GM19395 (cell line): ENCODE data around the gene CYB5R3.

Experiments used
- ATAC-seq: cut with Tn5 transposase; IDR thresholded peaks from one replicate; pipeline ENCODE4 v1.9.1; 2021; ENCODE audit warnings: mild to moderate bottlenecking, moderate library complexity; ENCODE audit not compliant: unreplicated experiment

The CYB5R3 gene

GRCh38 chr22:42646569-42647525 is 2.3 kb downstream of the CYB5R3 start:
- ATAC-seq, result no peak

GRCh38 chr22:42645938-42646568 is 3.1 kb downstream of the CYB5R3 start:
- no peak for ATAC-seq

DNA sequence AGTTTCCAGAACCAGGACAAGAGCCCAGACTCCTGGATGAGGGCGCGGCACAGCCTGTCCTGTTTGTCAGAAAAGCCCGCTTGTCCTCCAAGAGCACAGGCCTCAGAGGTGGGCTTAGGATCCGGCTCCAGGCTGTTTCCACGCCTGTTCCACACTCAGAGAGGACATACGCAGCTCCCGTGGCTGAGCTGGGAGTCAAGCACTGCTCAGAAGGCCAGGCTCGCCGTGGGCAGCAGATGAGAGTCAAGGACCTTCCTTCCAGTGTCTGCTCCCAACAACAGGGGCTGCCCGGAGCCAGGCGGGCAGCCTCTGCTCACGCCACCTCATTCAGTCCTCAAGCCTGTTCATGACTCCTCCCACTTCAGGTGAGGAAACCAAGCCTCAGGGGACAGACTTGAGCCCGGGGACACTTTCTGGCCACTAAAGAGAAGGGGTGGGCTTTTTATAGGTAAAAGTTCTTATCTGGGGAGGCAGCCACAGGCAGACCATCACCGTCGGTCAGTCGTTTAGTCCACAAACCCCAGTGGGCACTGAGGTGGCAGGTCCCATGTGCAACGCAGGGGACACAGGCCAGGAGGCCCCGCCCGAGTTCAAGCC is 3.8 kb downstream of the CYB5R3 start:
- ATAC-seq, result no peak

DNA sequence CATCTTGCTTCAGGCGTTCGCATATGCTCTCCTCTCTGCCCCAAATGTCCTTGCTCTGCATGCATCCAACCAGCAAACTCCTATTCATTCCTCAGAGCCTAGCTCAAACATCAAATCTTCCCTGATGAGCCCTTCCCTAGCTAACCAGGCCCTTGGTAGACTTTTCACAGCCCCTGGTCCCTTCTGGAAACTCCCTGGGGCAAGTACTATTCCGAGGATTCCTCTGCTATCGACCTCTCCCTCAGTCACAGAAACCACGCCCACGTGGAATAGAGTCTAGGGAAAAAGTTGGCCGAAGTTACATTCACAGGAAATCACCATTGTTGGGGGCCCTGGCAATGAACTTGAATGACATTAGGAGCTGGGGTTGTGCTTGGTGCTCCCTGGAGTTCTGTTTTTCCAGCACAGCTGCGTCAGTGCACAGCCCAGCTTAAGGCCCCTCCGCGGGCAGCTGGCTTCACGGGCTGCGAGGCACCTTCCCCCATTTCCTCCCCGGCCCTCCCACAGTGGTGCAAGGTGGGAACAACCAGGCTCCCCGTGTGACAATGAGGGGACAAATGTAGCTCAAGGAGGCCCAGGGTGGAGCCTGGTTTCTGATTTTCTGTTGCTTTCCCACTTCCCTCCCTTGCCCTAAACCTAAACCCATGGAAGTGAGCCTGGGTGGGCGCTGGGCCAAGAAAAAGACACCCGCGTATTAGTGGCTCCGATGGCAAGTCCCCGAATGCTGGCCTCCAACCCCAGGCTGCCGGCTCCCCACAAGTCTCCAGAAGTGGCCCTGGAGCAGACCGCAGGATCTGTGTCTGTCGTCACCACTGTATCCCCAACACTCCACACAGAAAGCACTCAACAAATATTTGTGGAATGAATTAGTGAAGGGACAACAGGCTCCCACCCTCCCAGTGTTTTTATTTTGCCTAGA is 4.5 kb downstream of the CYB5R3 start:
- no peak for ATAC-seq

DNA sequence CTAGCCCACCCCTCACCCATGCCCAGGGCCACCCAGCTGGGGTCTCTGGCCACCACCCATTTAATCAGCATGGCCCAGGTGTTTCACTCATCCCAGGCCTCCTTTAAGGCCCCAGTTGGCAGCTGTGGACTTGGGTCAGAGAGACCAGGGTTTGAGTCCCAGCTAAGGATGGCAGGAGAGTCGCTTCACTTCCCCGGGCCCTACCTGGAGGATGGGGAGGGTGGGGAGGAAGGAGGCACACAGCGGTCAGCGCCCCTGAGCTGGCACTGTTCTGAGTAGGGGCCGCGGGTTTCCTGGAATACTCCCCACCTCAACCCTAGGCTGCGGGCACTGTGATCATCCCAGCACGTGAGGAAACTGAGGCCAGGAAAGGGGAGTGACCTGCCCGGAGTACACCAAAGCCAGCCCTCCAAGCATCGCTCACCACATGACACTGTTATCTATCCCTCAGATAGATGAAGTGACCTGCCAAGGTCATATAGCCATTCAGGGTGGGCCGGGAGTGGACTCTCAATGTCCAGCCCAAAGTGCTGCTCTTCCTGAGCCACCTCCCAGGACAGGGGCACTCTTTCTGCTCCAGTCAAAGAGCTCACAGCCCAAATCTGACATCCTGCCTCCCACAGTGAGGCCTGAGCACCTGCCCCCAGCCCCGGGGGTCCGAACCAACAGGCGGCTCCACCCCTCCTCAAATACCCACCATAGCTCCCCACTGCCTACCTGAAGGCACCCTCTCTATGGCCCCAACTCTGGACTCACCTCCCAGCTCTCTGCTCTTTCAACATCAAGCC is 5.4 kb downstream of the CYB5R3 start:
- no peak for ATAC-seq

DNA sequence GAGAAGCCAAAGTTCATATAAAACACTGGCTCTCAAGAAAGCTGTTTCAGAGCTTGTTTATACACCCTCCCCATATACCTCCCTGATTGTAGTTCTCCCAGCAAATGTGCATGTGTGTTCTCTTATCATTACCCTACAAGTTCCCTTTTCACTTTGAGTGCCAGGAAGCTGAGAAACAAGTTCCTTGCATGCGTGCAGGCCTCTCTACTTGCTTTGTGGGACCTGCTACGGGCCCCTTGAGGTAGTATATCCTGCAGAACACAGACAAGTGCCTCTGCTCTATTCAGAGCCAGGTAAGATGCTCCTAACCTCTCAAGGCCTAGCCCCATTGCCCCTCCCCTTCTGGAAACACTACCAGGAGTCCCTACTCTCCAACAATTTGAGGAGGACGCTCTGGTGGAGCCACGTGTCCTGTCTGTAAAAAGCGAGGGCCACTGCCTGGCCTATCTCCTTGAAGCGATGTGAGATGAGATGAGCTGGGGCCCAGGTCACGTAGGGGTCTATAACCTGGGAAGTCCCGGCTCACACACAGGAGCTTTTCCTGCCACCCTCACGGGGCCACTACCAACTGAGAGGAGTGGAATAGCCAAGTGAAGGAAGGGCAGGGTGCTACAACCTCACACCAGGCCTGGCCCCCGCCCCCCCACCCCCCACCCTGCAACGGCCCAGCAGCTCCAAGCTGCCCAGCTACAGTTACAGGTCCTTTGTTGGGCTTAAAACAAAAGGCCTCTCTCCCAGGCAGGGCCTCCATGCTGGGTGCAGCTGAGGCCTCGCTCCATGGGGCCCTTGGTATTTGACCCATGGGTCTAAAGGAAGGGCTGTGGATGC is 6.2 kb downstream of the CYB5R3 start:
- ATAC-seq, result no peak

GRCh38 chr22:42641801-42642413 is 7.3 kb downstream of the CYB5R3 start:
- ATAC-seq, result no peak

DNA sequence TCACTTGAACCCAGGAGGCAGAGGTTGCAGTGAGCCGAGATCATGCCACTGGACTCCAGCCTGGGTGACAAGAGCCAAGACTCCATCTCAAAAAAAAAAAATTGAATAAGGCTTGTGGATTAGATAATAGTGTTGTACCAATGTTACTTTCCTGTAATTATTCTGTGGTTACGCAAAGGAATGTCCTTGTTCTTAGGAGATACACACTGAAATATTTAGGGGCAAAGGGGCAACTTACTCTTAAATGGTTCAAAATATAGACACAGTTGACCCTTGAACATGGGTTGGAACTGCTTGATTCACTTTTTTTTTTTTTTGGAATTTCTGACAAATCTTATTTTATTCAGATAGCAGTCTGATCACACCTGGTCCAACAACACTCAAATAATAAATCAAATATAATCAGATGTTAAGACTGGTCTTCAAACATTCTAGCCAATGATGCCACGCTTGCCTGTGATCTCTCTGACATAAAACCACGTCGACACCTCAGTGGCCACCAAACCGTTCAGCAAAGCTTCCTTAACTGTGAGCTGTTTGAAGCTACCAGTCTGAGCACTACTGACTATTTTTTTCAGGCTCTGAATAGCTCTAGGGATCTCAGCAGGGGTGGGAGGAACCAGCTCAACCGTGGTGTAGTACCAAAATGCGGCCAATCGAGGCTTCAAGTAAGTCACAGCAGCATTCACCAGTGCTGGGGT is 9.5 kb downstream of the CYB5R3 start:
- no peak for ATAC-seq

GRCh38 chr22:42637555-42637954 is 11.6 kb downstream of the CYB5R3 start:
- ATAC-seq, result no peak

GRCh38 chr22:42636506-42636905 is 12.7 kb downstream of the CYB5R3 start:
- ATAC-seq, result no peak

- ATAC-seq, result no peak
These were observed 13.7 kb downstream of the CYB5R3 start for GRCh38 chr22:42635531-42635930.

DNA sequence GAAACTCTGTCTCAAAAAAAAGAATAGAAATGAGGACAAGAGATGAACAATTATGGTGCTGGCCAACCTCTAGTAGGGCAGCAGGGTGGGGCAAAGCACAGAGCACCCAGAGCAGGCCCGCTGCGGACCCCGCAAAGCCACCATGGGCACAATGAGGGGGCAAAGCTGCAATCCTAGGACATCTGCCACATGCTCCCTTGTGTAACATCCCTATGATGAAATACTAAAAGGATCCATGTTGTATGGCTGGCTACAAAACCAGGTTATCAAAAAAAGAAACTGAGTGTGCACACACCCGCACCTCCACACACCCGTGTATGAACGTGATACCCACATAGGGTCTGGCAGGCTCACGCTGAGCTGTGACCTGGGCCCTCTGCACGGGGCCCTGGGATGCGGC is 16.2 kb downstream of the CYB5R3 start:
- ATAC-seq, result no peak

GRCh38 chr22:42632096-42632495 is 17.1 kb downstream of the CYB5R3 start:
- ATAC-seq, result no peak

- no peak for ATAC-seq
These were observed 18.1 kb downstream of the CYB5R3 start for GRCh38 chr22:42630901-42631602.

GRCh38 chr22:42630211-42630610 is 19.0 kb downstream of the CYB5R3 start:
- ATAC-seq, result no peak

DNA sequence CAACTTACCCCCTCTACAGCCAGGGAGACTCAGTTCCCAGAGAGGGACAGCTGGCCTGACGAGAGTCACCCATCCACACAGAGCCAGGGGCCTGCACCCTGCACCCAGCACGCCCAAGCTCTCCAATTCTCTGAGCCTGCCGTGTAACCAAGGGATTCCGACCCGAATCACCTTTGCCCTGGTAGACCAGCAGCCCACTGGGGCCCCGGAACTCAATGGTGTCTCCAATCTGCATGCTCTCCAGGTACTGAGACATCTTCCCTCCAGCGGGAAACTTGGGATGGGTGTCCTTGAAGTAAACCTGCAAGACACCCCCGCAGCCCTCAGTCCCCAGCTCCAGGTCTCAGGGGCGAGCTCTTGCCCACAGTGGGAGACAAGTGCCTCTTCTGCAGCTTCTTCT is 21.2 kb downstream of the CYB5R3 start:
- ATAC-seq, result no peak

DNA sequence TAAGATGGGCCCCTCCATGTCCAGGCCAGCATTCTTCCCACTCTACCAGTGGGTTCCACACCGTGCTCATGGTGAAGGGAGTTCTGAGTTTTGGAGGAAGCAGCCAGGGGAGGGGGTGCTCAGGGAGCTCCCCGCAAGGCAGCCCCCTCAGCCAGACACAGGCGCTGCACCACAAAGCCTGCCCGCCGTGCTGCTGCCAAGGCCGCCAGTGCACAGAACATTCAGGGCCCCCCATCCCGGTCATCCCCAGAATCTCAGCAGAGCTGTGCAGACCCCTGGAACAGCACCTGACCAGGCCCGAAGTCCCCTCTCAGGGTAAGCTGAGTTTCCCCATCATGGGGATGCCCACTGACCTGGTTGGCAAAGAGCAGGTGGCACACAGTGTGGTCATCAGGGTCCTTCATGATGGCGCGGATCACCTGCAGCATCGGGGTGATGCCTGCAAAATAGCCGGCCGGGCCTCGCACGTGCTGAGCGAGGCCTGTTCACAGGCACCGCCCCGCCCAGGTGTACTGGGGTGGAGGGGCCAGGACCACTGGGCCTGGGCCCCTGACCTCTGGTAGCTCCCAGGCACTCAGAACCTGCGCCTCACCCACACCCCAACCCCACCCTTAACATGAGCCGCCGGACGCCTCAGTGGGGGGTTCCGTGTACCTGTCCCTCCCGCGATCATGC is 22.1 kb downstream of the CYB5R3 start:
- ATAC-seq, result no peak
